ENCODE data around the gene GJB6. TPM values are rescaled to one million over a fixed set of nuclear protein-coding genes. Genes with fewer than 3 reads are reported as not detected.
A peak's percentile ranks its signal among the peaks of the same experiment; 100 is the strongest.
"Not testable (repeated sequence)": the region's sequence is repeated elsewhere in the genome, so short reads cannot be mapped to it uniquely, and the experiment has no call there.

Gene GJB6
- 10 to 100 TPM in 1 of 4 donors, 1 to 10 TPM in 2, not detected in 1; 1.6 to 21.5 (median 2.8) TPM for total RNA-seq

DNA sequence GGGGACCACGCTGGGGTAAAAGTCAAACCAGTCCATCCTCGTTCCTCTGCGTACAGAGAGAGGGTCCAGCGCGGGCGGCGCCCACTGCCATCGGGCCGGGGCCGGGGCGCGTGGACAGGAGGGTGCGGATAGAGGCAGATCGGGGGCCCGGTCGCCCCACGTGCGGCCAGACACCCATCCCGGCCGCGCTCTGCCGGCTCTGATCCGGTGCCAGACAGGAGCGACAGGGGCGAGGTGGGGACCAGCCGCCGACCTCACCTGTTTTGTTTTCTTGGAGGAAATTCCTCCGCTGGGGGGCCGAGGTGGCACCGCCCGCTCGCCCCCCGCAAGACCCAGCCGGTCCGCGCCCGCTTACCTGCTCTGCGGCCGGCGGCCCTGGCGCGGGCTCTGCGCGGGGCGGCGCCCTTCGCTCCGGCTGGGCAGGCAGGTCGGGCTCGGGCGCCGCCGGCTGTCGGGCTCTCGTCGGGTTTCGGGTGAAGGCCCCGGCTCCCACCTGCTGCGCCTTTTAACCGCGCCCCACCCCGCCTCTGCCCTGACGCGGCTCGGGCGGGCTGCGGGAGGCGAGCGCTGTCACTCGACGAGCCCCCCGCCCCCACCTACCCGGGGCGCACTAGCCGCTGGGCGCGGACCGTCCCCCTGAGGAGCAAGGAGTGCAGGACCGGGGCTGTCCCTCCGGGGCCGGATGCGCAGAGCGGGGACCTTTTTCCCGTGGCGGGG is at the start of gene GJB6:
GJB6 (minus strand) TSS at position 481 of the 717 bp plus-strand sequence. CDS start 8,839 bp downstream, outside the sequence.
- H3K4me3 ChIP-seq = peak within 1 kb of the TSS in 1 of 2 donors; percentile 38

DNA sequence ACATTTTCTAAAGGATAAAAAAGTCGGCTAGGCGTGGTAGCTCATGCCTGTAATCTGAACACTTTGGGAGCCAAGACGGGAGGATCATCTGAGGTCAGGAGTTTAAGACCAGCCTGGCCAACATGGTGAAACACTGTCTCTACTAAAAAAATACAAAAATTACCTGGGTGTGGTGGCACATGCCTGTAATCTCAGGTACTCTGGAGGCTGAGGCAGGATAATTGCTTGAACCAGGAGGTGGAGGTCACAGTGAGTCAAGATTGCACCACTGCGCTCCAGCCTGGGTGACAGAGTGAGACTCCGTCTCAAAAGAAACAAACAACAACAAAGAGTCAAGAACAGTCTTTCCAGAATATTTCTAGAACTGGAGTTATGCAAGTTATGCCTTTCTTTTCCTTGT is 44.8 kb upstream of the GJB6 start:
- ATAC-seq = not testable (repeated sequence)

More for the DNA sequence above, at the start of gene GJB6:
- Histone ChIP-seq H3K4me1 (peaks cover 0 to 12% (median 8%) of the 10 kb centered on the region in 3 donors), H3K36me3 (no peaks in the 10 kb centered on the region), H3K9me3 (no peaks in the 10 kb centered on the region), H3K27me3 (peaks cover 69% of the 10 kb centered on the region), H3K27ac (no peak within 1 kb of the TSS)
- TF ChIP-seq POLR2A (IDR thresholded peaks at IDR 0.05) (no peak), POLR2AphosphoS5 (IDR thresholded peaks at IDR 0.05) (no peak), EP300 (IDR thresholded peaks at IDR 0.05) (no peak)
- TF ChIP-seq, protein P1, sequence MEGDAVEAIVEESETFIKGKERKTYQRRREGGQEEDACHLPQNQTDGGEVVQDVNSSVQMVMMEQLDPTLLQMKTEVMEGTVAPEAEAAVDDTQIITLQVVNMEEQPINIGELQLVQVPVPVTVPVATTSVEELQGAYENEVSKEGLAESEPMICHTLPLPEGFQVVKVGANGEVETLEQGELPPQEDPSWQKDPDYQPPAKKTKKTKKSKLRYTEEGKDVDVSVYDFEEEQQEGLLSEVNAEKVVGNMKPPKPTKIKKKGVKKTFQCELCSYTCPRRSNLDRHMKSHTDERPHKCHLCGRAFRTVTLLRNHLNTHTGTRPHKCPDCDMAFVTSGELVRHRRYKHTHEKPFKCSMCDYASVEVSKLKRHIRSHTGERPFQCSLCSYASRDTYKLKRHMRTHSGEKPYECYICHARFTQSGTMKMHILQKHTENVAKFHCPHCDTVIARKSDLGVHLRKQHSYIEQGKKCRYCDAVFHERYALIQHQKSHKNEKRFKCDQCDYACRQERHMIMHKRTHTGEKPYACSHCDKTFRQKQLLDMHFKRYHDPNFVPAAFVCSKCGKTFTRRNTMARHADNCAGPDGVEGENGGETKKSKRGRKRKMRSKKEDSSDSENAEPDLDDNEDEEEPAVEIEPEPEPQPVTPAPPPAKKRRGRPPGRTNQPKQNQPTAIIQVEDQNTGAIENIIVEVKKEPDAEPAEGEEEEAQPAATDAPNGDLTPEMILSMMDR (IDR thresholded peaks at IDR 0.05) = no peak
- ATAC-seq = no peak
- whole genome bisulfite sequencing, 2 donors (ENCODE audit: low coverage in 1 of 2) = no CpG with 5 or more reads among the region's 85 CpGs

DNA sequence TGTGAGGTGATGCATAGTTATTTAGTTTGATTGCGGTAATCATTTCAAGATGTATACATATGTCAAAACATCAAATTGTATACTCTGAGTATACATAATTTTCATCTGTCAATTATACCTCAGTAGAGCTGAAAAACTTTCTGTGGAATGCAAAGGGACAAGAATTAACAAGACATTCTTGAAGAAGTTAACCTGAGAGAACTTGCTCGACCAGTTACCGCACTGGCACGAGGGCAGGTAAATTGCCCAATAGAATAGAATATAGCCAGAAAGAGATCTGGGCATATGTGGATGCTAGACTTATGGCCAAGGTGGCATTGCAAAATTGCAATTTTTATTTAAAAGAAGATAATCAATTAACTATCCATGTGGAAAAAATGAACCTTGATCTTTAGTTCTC is 42.3 kb upstream of the GJB6 start:
- Histone ChIP-seq H3K36me3 (no peaks in the 10 kb centered on the region), H3K4me3 (no peak overlapping the region), H3K9me3 (peaks cover 0 to 9% (median 0%) of the 10 kb centered on the region in 3 donors), H3K4me1 (no peaks in the 10 kb centered on the region), H3K27me3 (peaks cover 38% of the 10 kb centered on the region), H3K27ac (no peak overlapping the region)
- no peak for TF ChIP-seq POLR2A (IDR thresholded peaks at IDR 0.05)
- TF ChIP-seq POLR2AphosphoS5 (IDR thresholded peaks at IDR 0.05) = no peak
- TF ChIP-seq, protein P1 (IDR thresholded peaks at IDR 0.05) = no peak
- ATAC-seq = no peak
- 83 to 89% methylated on average over 3 to 4 of the region's 4 CpGs for WGBS, 2 donors (ENCODE audit: low coverage in 1 of 2)

More for the DNA sequence above, 44.8 kb upstream of the GJB6 start:
- WGBS, 2 donors (ENCODE audit: low coverage in 1 of 2) = 83 to 94% methylated on average over 2 to 3 of the region's 5 CpGs
- not testable (repeated sequence) for H3K27ac ChIP-seq, H3K4me3 ChIP-seq, H3K36me3 ChIP-seq, H3K4me1 ChIP-seq
- Histone ChIP-seq H3K9me3 (peaks cover 0 to 10% (median 0%) of the 10 kb centered on the region in 3 donors), H3K27me3 (peaks cover 22% of the 10 kb centered on the region)

DNA sequence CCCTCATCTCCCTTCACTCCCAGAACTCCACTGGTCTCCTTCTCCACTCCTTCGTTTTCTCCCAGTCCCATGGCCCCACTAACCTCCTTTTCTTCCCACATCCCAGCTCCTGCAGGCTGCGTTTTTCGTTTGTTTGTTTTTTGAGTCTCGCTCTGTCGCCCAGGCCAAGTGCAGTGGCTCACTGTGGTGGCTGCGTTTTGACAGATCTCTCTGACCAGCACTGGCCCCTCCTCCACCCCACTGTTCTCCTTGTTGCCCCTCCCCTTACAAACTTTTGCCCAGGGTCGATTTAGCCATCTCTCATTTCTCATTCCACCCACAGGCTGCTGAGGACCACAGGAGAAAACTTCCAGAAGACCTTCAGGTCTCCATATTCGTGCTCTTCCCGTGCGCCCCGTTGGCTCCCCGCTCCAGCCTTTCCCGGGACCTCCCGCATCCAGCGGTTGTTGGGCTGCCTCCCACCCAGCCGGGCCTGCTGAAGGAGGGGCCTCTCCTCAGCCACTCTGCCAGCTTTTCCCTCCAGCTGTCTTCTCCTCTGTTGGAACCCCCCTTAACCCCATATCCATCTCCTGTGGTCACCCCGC is 40.6 kb upstream of the GJB6 start:
- Histone ChIP-seq H3K27ac (no peak overlapping the region), H3K9me3 (peaks cover 0 to 9% (median 0%) of the 10 kb centered on the region in 3 donors), H3K4me1 (no peaks in the 10 kb centered on the region), H3K27me3 (peaks cover 38% of the 10 kb centered on the region), H3K36me3 (no peaks in the 10 kb centered on the region), H3K4me3 (no peak overlapping the region)
- WGBS, 2 donors (ENCODE audit: low coverage in 1 of 2) = 48 to 49% methylated on average over 11 to 17 of the region's 17 CpGs
- no peak for ATAC-seq
- TF ChIP-seq, protein P1 (IDR thresholded peaks at IDR 0.05) = no peak
- no peak for TF ChIP-seq EP300 (IDR thresholded peaks at IDR 0.05)
- no peak for TF ChIP-seq POLR2A (IDR thresholded peaks at IDR 0.05)
- no peak for TF ChIP-seq POLR2AphosphoS5 (IDR thresholded peaks at IDR 0.05)

DNA sequence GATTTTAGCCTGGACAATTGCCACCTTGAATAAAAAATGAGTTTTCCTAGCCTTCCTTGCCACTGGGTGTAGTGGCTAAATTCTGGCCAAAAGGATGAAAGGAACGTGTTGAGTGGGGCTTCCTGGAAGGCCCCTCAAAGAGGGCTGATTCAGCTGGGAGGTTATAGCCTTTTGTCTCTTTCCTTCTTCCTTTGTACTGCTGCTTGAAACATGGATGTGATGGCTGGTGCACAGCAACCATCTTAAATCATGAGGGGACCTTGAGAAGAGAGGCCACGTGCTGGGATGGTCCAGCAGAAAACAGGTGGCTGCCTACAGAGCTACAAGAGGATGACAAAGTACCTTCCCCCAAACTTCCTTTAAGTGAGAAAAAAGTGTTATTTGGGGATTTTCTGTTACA is 40.0 kb upstream of the GJB6 start:
- H3K36me3 ChIP-seq = no peaks in the 10 kb centered on the region
- ATAC-seq = no peak
- H3K4me3 ChIP-seq = no peak overlapping the region
- 100% methylated on average over 1 to 2 of the region's 2 CpGs for WGBS, 2 donors (ENCODE audit: low coverage in 1 of 2)
- H3K4me1 ChIP-seq = no peaks in the 10 kb centered on the region
- peaks cover 38% of the 10 kb centered on the region for H3K27me3 ChIP-seq
- no peak for TF ChIP-seq POLR2AphosphoS5 (IDR thresholded peaks at IDR 0.05)
- TF ChIP-seq, protein P1 (IDR thresholded peaks at IDR 0.05) = no peak
- TF ChIP-seq EP300 (IDR thresholded peaks at IDR 0.05) = no peak
- TF ChIP-seq POLR2A (IDR thresholded peaks at IDR 0.05) = no peak
- no peak overlapping the region for H3K27ac ChIP-seq
- peaks cover 0 to 9% (median 0%) of the 10 kb centered on the region in 3 donors for H3K9me3 ChIP-seq

Measured in gastroesophageal sphincter (tissue), 4 donors.